ENCODE data around the gene FFAR1.

- no peak for TF ChIP-seq CTCF (IDR thresholded peaks at IDR 0.05; ENCODE audit: poor library complexity)
- TF ChIP-seq EZH2 (IDR thresholded peaks at IDR 0.05; ENCODE audit: borderline replicate concordance), result no peak
Observed at GRCh38 chr19:35357867-35358573, 10.3 kb downstream of the FFAR1 start, which contains the start of gene FFAR3.

All from hepatocyte (in vitro differentiated cells).